ENCODE data around the gene CLSTN2.

- no peak for TF ChIP-seq CTCF (conservative IDR thresholded peaks at IDR 0.05 in 1 of 2, IDR thresholded peaks at IDR 0.05 in 1 of 2; ENCODE audit: extremely low read depth in 1 of 2, insufficient read depth in 1 of 2, low read depth in 1 of 2, low read length in 2 of 2)
- TF ChIP-seq EZH2 (IDR thresholded peaks at IDR 0.05; ENCODE audit: borderline replicate concordance, low read length): no peak
Observed at GRCh38 chr3:140571836-140572235, 636.9 kb downstream of the CLSTN2 start.
